Measurements from ENCODE around the gene WDR72. TPM values are rescaled to one million over a fixed set of nuclear protein-coding genes. Genes with fewer than 3 reads are reported as not detected.
"Not testable (repeated sequence)": the region's sequence is repeated elsewhere in the genome, so short reads cannot be mapped to it uniquely, and the experiment has no call there.

The WDR72 gene
- total RNA-seq, 1 experiment from 2014 or later, result not detected

- no peak for DNase-seq (ENCODE audit: low read depth)
These were observed 169.1 kb downstream of the WDR72 start for GRCh38 chr15:53590380-53590779.

GRCh38 chr15:53589520-53590057 lies 169.9 kb downstream of the WDR72 start:
- no peak for DNase-seq (ENCODE audit: low read depth)

GRCh38 chr15:53588773-53589172 lies 170.7 kb downstream of the WDR72 start:
- DNase-seq (ENCODE audit: low read depth), result no peak

GRCh38 chr15:53586799-53587198 lies 172.7 kb downstream of the WDR72 start:
- DNase-seq (ENCODE audit: low read depth), result no peak

GRCh38 chr15:53581513-53581912 lies 177.9 kb downstream of the WDR72 start:
- no peak for DNase-seq (ENCODE audit: low read depth)

- no peak for DNase-seq (ENCODE audit: low read depth)
These were observed 179.1 kb downstream of the WDR72 start for GRCh38 chr15:53580366-53580765.

GRCh38 chr15:53576841-53577240 lies 182.6 kb downstream of the WDR72 start:
- DNase-seq (ENCODE audit: low read depth), result no peak

- DNase-seq (ENCODE audit: low read depth), result no peak
These were observed 186.4 kb downstream of the WDR72 start for GRCh38 chr15:53573091-53573490.

GRCh38 chr15:53569751-53570480 lies 189.5 kb downstream of the WDR72 start:
- no peak for DNase-seq (ENCODE audit: low read depth)

GRCh38 chr15:53566912-53567311 lies 192.6 kb downstream of the WDR72 start:
- DNase-seq (ENCODE audit: low read depth), result no peak

GRCh38 chr15:53565721-53566120 lies 193.7 kb downstream of the WDR72 start:
- no peak for DNase-seq (ENCODE audit: low read depth)

- DNase-seq (ENCODE audit: low read depth), result no peak
These were observed 194.8 kb downstream of the WDR72 start for GRCh38 chr15:53564647-53565046.

GRCh38 chr15:53563627-53564026 lies 195.8 kb downstream of the WDR72 start:
- no peak for DNase-seq (ENCODE audit: low read depth)

- no peak for DNase-seq (ENCODE audit: low read depth)
These were observed 199.8 kb downstream of the WDR72 start for GRCh38 chr15:53559364-53560277.

GRCh38 chr15:53558384-53558783 lies 201.1 kb downstream of the WDR72 start:
- DNase-seq (ENCODE audit: low read depth), result no peak

GRCh38 chr15:53555226-53555625 lies 204.2 kb downstream of the WDR72 start:
- no peak for DNase-seq (ENCODE audit: low read depth)

- DNase-seq (ENCODE audit: low read depth), result no peak
These were observed 209.7 kb downstream of the WDR72 start for GRCh38 chr15:53549697-53550305.

GRCh38 chr15:53548236-53548635 lies 211.2 kb downstream of the WDR72 start:
- no peak for DNase-seq (ENCODE audit: low read depth)

GRCh38 chr15:53540626-53541300 lies 218.7 kb downstream of the WDR72 start:
- DNase-seq (ENCODE audit: low read depth), result not testable (repeated sequence)

- DNase-seq (ENCODE audit: low read depth), result no peak
These were observed 219.6 kb downstream of the WDR72 start for GRCh38 chr15:53539878-53540277.

GRCh38 chr15:53536479-53537120 lies 222.9 kb downstream of the WDR72 start:
- DNase-seq (ENCODE audit: low read depth), result no peak
